Measurements from ENCODE around the gene HLA-DRB1. TPM values are rescaled to one million over a fixed set of nuclear protein-coding genes. Genes with fewer than 3 reads are reported as not detected.
"Not testable (repeated sequence)": the region's sequence is repeated elsewhere in the genome, so short reads cannot be mapped to it uniquely, and the experiment has no call there.

HLA-DRB1 gene
- total and polyA plus RNA-seq, 2 donors (not counting 3 experiments of a cell fraction or from before 2014, with no cell fraction given): not detected

GRCh38 chr6:32578962-32579361 is 10.7 kb downstream of the HLA-DRB1 start:
- no peaks in the 10 kb centered on the region for H3K36me3 ChIP-seq (ENCODE audit: control insufficient read depth in 2 of 2, extremely low read depth in 1 of 2, insufficient read depth in 2 of 2, low read length in 2 of 2)
- peaks cover 0 to 2% of the 10 kb centered on the region in 2 experiments for H3K27me3 ChIP-seq (ENCODE audit: control insufficient read depth in 2 of 2, insufficient read depth in 2 of 2, low read length in 2 of 2)
- H3K4me3 ChIP-seq (replicated peaks in 1 of 3; ENCODE audit: insufficient read depth in 1 of 3, low read depth in 1 of 3, low read length in 3 of 3): no peak overlapping the region
- no peaks in the 10 kb centered on the region for H3K9me3 ChIP-seq (replicated peaks; ENCODE audit: control insufficient read depth, insufficient read depth, low read length)
- POLR2A ChIA-PET: no interaction called here
- H3K4me1 ChIP-seq (ENCODE audit: control insufficient read depth, extremely low read depth, insufficient read depth, low read length): no peaks in the 10 kb centered on the region
- H3K9ac ChIP-seq (replicated peaks; ENCODE audit: extremely low read depth, insufficient read depth, low read length): no peak overlapping the region
- TF ChIP-seq POLR2AphosphoS5 (IDR thresholded peaks at IDR 0.05; ENCODE audit: insufficient read depth, low read depth, low read length) (no peak), POLR2A (IDR thresholded peaks at IDR 0.05; ENCODE audit: low read depth, low read length) (no peak), FOS (IDR thresholded peaks at IDR 0.05; ENCODE audit: borderline replicate concordance, insufficient read depth, low read length) (no peak), EZH2 (IDR thresholded peaks at IDR 0.05; ENCODE audit: borderline replicate concordance, low read depth, low read length, severe bottlenecking) (no peak), MAX (IDR thresholded peaks at IDR 0.05; ENCODE audit: insufficient read depth, insufficient read length) (no peak), CTCF (IDR thresholded peaks at IDR 0.05; ENCODE audit: extremely low read depth in 1 of 2, insufficient read depth in 1 of 2, low read depth in 1 of 2, low read length in 2 of 2) (no peak), MYC (IDR thresholded peaks at IDR 0.05; ENCODE audit: low read depth, low read length) (no peak), GATA2 (IDR thresholded peaks at IDR 0.05; ENCODE audit: insufficient read depth, insufficient read length, low read depth, low read length) (no peak), JUN (IDR thresholded peaks at IDR 0.05; ENCODE audit: borderline replicate concordance, insufficient read depth, insufficient read length, low read depth) (no peak)
- intact Hi-C loops (cut with micrococcal nuclease) (no loop called here), dilution Hi-C loops (cut with MboI; ENCODE audit: extremely low pct_ligation_motif_present, low sequenced_read_pairs) (no loop called here)
- DNase-seq (ENCODE audit: low read depth, low spot score): no peak
- H4K20me1 ChIP-seq (replicated peaks; ENCODE audit: control insufficient read depth, extremely low read depth, insufficient read depth, low read length): no peaks in the 10 kb centered on the region
- H3K4me2 ChIP-seq (ENCODE audit: insufficient read depth, low read length): no peak overlapping the region
- H3K79me2 ChIP-seq (ENCODE audit: control insufficient read depth, insufficient read depth, low read length): no peaks in the 10 kb centered on the region
- H3K27ac ChIP-seq (ENCODE audit: insufficient read depth, low read depth, low read length): no peak overlapping the region
- no peaks in the 10 kb centered on the region for H3K9me1 ChIP-seq (replicated peaks; ENCODE audit: control insufficient read depth, extremely low read depth, insufficient read depth, low read length)
- CTCF ChIA-PET: no interaction called here
- no TSS peak for BruUV-seq (replicated peaks)
- FAIRE-seq: no peak
- no peak overlapping the region for H2AFZ ChIP-seq (ENCODE audit: low read depth, low read length)

- intact Hi-C loops (cut with micrococcal nuclease); H3K36me3 ChIP-seq (ENCODE audit: control insufficient read depth in 2 of 2, extremely low read depth in 1 of 2, insufficient read depth in 2 of 2, low read length in 2 of 2); CTCF ChIA-PET; FAIRE-seq; H3K4me3 ChIP-seq (replicated peaks in 1 of 3; ENCODE audit: insufficient read depth in 1 of 3, low read depth in 1 of 3, low read length in 3 of 3); H2AFZ ChIP-seq (ENCODE audit: low read depth, low read length); H3K4me1 ChIP-seq (ENCODE audit: control insufficient read depth, extremely low read depth, insufficient read depth, low read length); DNase-seq (ENCODE audit: low read depth, low spot score); H3K9me1 ChIP-seq (replicated peaks; ENCODE audit: control insufficient read depth, extremely low read depth, insufficient read depth, low read length); H4K20me1 ChIP-seq (replicated peaks; ENCODE audit: control insufficient read depth, extremely low read depth, insufficient read depth, low read length); H3K79me2 ChIP-seq (ENCODE audit: control insufficient read depth, insufficient read depth, low read length); BruUV-seq (replicated peaks); dilution Hi-C loops (cut with MboI; ENCODE audit: extremely low pct_ligation_motif_present, low sequenced_read_pairs); H3K27ac ChIP-seq (ENCODE audit: insufficient read depth, low read depth, low read length); POLR2A ChIA-PET; H3K27me3 ChIP-seq (ENCODE audit: control insufficient read depth in 2 of 2, insufficient read depth in 2 of 2, low read length in 2 of 2); H3K9ac ChIP-seq (replicated peaks; ENCODE audit: extremely low read depth, insufficient read depth, low read length); H3K4me2 ChIP-seq (ENCODE audit: insufficient read depth, low read length); H3K9me3 ChIP-seq (replicated peaks; ENCODE audit: control insufficient read depth, insufficient read depth, low read length): not testable (repeated sequence)
Measured at GRCh38 chr6:32577493-32577892, 12.2 kb downstream of the HLA-DRB1 start.
